Tibial nerve (tissue), 4 donors: ENCODE results near the gene ZP4.

Experiments used
- EP300 ChIP-seq, 2 donors: sonication (generic); formaldehyde crosslinking; IDR thresholded peaks; one replicate each; pipeline ENCODE4 v1.6.1; 2017; ENCODE audit warnings: antibody characterized with exemption in 2 of 2, mild to moderate bottlenecking in 1 of 2
- POLR2A ChIP-seq, 2 donors: fragments of 450-650 bp; IDR thresholded peaks; one replicate each; pipeline ENCODE4 v1.6.1; 2017; ENCODE audit warnings: antibody characterized with exemption in 2 of 2, mild to moderate bottlenecking in 2 of 2, moderate library complexity in 2 of 2
- TF ChIP-seq, protein P1 (sequence below), 5 experiments: fragments of 200-600 bp in 3 of 5; fragments of 450-650 bp in 2 of 5; sonication (generic) in 3 of 5; IDR thresholded peaks; one replicate each; pipeline ENCODE4 v1.5.1; 2016 to 2019; ENCODE audit warnings: antibody characterized with exemption in 5 of 5, mild to moderate bottlenecking in 3 of 5, moderate library complexity in 2 of 5

DNA sequence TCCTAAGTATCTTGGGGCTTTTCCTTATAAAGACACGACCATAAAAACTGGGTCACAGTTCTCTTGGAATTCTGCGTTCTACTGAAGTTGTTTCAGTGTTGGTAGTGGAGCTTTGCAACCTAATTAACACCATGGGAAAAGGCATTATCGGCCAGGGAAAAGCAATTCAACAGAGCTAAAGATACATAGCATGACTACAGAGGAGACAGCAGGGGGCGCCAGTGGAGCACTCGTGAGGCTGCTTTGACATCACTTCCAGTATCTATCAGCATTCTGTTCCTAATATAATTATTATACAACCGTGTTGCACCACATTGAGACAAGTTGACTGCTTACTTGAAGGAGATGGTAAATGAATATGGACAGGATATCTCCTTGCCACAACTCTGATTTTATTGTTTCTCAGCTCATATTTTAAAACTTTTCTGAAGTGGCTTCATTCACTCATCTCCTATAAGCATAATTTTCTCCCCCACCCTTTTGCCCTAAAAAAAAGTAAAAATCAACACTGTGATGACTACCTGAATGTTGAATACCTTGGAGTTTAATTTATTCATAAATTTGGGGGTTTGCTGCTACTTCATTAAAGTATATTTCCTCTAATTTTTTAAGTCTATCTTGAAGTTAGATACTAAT is 39.4 kb downstream of the ZP4 start:
- TF ChIP-seq POLR2A (IDR thresholded peaks at IDR 0.05) (no peak), EP300 (IDR thresholded peaks at IDR 0.05) (no peak)
- TF ChIP-seq, protein P1, sequence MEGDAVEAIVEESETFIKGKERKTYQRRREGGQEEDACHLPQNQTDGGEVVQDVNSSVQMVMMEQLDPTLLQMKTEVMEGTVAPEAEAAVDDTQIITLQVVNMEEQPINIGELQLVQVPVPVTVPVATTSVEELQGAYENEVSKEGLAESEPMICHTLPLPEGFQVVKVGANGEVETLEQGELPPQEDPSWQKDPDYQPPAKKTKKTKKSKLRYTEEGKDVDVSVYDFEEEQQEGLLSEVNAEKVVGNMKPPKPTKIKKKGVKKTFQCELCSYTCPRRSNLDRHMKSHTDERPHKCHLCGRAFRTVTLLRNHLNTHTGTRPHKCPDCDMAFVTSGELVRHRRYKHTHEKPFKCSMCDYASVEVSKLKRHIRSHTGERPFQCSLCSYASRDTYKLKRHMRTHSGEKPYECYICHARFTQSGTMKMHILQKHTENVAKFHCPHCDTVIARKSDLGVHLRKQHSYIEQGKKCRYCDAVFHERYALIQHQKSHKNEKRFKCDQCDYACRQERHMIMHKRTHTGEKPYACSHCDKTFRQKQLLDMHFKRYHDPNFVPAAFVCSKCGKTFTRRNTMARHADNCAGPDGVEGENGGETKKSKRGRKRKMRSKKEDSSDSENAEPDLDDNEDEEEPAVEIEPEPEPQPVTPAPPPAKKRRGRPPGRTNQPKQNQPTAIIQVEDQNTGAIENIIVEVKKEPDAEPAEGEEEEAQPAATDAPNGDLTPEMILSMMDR (IDR thresholded peaks at IDR 0.05), result peak in 1 of 5 experiments; percentile 26
